DMS 273 (cell line): Measurements from ENCODE around the gene MBTPS1.

ENCODE experiments used
- DNase-seq: peaks from one replicate; lab custom pipeline; 2025; ENCODE audit not compliant: unreplicated experiment; lab: John Stamatoyannopoulos, UW

MBTPS1 gene

GRCh38 chr16:84013787-84014569 is 102.8 kb downstream of the MBTPS1 start:
- DNase-seq = peak; percentile 79

GRCh38 chr16:84009282-84009681 is 107.5 kb downstream of the MBTPS1 start:
- no peak for DNase-seq

- no peak for DNase-seq
Observed at GRCh38 chr16:84007965-84008364, 108.8 kb downstream of the MBTPS1 start.

- no peak for DNase-seq
Observed at GRCh38 chr16:84007520-84007919, 109.2 kb downstream of the MBTPS1 start.

GRCh38 chr16:84005391-84005790 is 111.4 kb downstream of the MBTPS1 start:
- DNase-seq = peak; percentile 16

GRCh38 chr16:84004442-84004841 is 112.3 kb downstream of the MBTPS1 start:
- no peak for DNase-seq
